Muscle of leg (tissue), 11 donors: ENCODE measurements around the gene SLC24A3. TPM values are rescaled to one million over a fixed set of nuclear protein-coding genes. Genes with fewer than 3 reads are reported as not detected.

ENCODE experiments used
- DNase-seq: peaks from one replicate; pipeline ENCODE4 v3.0.0; 2013
- H3K27ac ChIP-seq: one replicate; pipeline ENCODE4 v1.5.1; 2013; ENCODE audit warnings: mild to moderate bottlenecking, low read length, control low read depth
- H3K27me3 ChIP-seq: one replicate; pipeline ENCODE4 v1.6.1; 2013; ENCODE audit warnings: low read length; ENCODE audit not compliant: control insufficient read depth, insufficient read depth
- H3K36me3 ChIP-seq: one replicate; pipeline ENCODE4 v1.6.1; 2013; ENCODE audit warnings: low read length; ENCODE audit not compliant: control insufficient read depth, insufficient read depth
- H3K4me1 ChIP-seq: one replicate; pipeline ENCODE4 v1.6.1; 2013; ENCODE audit warnings: low read length; ENCODE audit not compliant: control insufficient read depth, insufficient read depth
- H3K4me3 ChIP-seq: one replicate; pipeline ENCODE4 v1.5.1; 2013; ENCODE audit warnings: low read length, control low read depth
- H3K9me3 ChIP-seq: replicated peaks from 2 replicates; pipeline ENCODE4 v1.6.1; 2013; ENCODE audit warnings: low read depth, low read length; ENCODE audit not compliant: control insufficient read depth
- WGBS: methylation state at CpG from one replicate; pipeline ENCODE4 v1.1.5; 2013; ENCODE audit warnings: missing lambda C conversion rate; ENCODE audit not compliant: insufficient coverage; 5-methylcytosine and 5-hydroxymethylcytosine counted together
- polyA plus RNA-seq, 8 donors: library from polyadenylated mRNA; unstranded; fragments of 120-200 nt; gene quantifications; one replicate each; pipeline versions ENCODE4 v1.2.1 to v1.2.3, GENCODE V29; 2013; ENCODE audit warnings: inconsistent platforms in 1 of 8, low replicate concordance in 1 of 8; ENCODE audit not compliant: insufficient read length in 8 of 8, insufficient read depth in 1 of 8
- total RNA-seq: library from RNA; stranded (reverse); fragments of 120-200 nt; gene quantifications from one replicate; pipeline ENCODE4 v1.2.4, GENCODE V29; 2013

Gene SLC24A3
- total and polyA plus RNA-seq, 9 donors, result 5.9 to 21.6 (median 17.0) TPM

DNA sequence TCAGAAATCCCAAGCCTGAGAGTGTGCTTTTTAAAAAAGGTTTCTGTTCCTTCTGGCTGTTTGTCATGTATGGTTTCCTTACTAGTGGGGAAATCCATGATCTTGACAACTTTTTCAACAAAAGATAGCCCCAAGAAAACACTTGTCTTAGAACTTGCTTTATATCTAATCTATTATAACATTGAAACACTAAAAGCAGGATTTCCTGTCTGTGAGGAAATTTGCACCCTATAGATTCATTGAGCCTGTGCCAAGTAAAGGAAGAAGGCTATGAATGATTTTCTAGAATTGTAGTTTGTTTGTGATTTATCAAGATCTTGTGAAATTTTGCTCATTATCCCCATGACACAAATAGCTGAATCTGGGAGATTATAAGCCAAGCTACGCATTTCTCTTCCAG lies 307.0 kb downstream of the SLC24A3 start:
- no peak for DNase-seq
- no peaks in the 10 kb centered on the region for H3K27me3 ChIP-seq
- H3K27ac ChIP-seq, result no peak overlapping the region
- no peak overlapping the region for H3K4me3 ChIP-seq
- no CpG with 5 or more reads among the region's 1 CpG for WGBS
- no peaks in the 10 kb centered on the region for H3K9me3 ChIP-seq
- no peaks in the 10 kb centered on the region for H3K36me3 ChIP-seq
- H3K4me1 ChIP-seq, result peaks cover 12% of the 10 kb centered on the region

DNA sequence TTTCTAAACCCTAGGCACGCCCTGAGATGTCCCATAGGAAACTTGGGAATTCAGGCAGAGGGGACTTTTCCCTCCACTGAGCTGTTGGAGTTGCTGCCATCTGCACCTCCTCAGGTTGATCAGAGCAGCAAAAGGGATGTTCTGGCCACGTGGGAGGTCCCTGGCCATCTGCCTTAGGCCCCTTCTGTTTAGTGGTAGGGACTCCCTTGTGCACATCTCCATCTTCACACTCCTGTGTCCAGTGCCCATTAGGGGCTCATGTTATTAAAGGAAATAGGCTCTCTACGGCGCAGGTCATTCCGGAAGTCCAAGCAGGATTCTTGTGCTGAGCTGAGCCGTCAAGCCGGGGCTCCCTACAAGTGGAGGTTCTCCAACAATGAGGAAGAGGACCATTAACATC lies 307.8 kb downstream of the SLC24A3 start:
- DNase-seq, result no peak
- no peaks in the 10 kb centered on the region for H3K9me3 ChIP-seq
- H3K4me3 ChIP-seq, result no peak overlapping the region
- 100% methylated on average over 1 of the region's 7 CpGs for WGBS
- no peak overlapping the region for H3K27ac ChIP-seq
- peaks cover 12% of the 10 kb centered on the region for H3K4me1 ChIP-seq
- no peaks in the 10 kb centered on the region for H3K36me3 ChIP-seq
- no peaks in the 10 kb centered on the region for H3K27me3 ChIP-seq

DNA sequence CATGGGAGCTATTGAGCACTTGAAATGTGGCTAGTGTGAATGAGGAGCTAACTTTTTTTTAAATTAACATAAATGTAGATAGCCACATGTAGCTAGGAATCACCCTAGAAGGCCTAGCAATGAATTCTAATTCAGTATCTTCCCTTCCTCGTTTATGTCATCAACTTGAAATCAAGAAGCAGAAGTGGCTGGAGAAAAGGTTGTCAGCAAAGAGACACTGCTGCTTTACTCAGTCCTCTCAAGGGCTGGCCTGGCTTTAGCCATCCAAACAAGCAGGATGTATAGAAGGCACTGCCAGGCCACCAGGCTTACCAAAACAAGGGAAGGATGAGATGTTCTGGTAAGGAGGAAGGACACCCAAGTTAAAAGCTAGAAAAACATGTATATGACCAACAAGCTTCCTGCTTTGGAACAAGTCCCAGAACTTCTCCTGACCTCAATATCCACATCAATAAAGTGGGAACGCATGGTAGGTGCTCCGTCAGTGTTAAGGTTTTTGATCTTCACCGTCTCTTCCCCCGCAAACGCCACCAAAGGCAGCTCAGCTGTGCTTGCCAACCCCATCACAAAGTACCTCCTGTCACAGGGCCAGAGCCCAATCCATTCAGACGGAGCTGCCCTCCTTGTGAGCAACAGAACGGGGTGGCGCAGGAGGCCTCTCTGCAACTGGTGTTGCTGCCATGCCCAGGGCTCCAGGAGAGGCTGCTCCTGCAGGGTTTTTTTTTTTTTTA lies 309.8 kb downstream of the SLC24A3 start:
- peaks cover 12% of the 10 kb centered on the region for H3K4me1 ChIP-seq
- H3K36me3 ChIP-seq, result no peaks in the 10 kb centered on the region
- H3K9me3 ChIP-seq, result no peaks in the 10 kb centered on the region
- H3K27ac ChIP-seq, result no peak overlapping the region
- WGBS, result 92% methylated on average over 5 of the region's 9 CpGs
- H3K4me3 ChIP-seq, result no peak overlapping the region
- no peak for DNase-seq
- no peaks in the 10 kb centered on the region for H3K27me3 ChIP-seq

DNA sequence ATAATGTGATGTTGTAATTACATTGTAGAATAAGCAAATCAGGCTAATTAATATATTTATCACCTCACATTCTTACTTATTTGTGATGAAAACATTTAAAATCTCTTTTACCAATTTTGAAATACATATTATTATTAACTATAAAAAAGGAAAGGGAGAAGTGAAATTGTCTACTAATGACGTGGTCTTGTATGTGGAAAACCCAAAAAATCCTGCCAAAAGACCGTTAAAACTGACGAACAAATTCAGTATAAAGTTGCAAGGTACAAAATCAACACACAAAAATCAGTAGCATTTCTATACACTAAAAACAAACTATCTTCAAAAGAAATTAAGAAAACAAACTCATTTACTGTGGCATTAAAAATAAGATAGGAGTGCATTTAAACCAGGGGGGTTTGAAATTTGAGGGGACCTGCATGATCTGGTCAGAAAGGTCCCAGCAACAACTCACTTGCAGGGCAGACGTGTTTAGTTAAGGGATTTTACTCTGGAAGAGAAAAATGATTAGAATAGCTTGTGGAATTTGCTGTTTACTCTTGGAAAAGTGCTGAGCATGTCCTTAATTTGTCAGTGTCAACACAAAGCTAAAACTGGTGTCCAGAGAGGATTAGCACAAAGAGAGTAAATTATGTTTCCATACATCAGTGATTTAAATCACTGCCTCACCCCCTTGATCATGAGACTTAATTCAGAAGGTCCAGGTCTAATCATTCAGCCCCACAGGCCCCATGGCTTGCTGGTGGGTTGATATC lies 310.6 kb downstream of the SLC24A3 start:
- Histone ChIP-seq H3K36me3 (no peaks in the 10 kb centered on the region), H3K27me3 (no peaks in the 10 kb centered on the region)
- whole genome bisulfite sequencing, result 60% methylated on average over 1 of the region's 4 CpGs

DNA sequence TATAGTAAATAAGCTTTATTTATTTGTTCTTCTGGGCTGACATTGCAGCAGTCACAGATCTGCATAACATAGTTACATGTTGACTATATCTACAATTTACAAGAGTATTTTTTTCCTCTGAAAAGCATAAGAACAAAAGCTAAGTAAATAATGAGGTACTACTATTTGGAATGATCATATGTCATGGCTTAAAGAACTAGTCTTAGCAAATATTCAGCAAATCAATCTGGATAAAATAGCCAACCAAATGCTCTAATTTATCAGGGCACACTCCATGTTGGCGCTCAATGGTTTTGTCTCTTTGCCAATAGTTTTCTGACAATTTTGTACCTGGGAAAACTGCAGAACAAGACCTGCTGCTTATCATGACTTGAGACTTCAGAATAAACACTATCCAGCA lies 312.2 kb downstream of the SLC24A3 start:
- no peaks in the 10 kb centered on the region for H3K36me3 ChIP-seq
- no peaks in the 10 kb centered on the region for H3K27me3 ChIP-seq
- 55% methylated on average over 1 of the region's 1 CpG for WGBS
- H3K27ac ChIP-seq, result no peak overlapping the region
- H3K4me3 ChIP-seq, result no peak overlapping the region
- H3K4me1 ChIP-seq, result no peaks in the 10 kb centered on the region
- no peaks in the 10 kb centered on the region for H3K9me3 ChIP-seq
- no peak for DNase-seq

More for the DNA sequence above, 310.6 kb downstream of the SLC24A3 start:
- Histone ChIP-seq H3K4me1 (peaks cover 6% of the 10 kb centered on the region), H3K9me3 (no peaks in the 10 kb centered on the region), H3K27ac (no peak overlapping the region), H3K4me3 (no peak overlapping the region)
- DNase-seq, result no peak

DNA sequence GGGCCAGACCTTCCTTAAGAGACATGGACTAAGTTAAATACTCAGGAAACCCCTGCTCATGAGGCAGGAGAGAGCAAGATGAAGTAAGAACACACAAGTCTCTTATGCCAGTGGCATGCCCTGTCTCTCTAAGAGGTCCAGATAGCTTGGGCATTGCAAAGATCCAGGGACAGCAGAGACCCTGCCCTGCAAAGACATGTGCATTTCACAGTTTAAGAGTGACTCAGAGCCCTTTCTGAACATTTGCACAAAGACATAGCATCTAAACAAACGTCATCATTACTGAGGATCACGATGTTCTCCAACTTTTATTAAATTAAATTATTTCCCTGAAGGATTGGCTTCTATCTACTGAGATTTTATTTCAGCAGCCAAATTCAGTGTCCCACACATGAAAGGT lies 315.1 kb downstream of the SLC24A3 start:
- Histone ChIP-seq H3K9me3 (no peaks in the 10 kb centered on the region), H3K27ac (no peak overlapping the region), H3K27me3 (no peaks in the 10 kb centered on the region), H3K4me3 (no peak overlapping the region), H3K4me1 (no peaks in the 10 kb centered on the region), H3K36me3 (no peaks in the 10 kb centered on the region)
- DNase-seq, result no peak
- no CpG with 5 or more reads among the region's 2 CpGs for WGBS

DNA sequence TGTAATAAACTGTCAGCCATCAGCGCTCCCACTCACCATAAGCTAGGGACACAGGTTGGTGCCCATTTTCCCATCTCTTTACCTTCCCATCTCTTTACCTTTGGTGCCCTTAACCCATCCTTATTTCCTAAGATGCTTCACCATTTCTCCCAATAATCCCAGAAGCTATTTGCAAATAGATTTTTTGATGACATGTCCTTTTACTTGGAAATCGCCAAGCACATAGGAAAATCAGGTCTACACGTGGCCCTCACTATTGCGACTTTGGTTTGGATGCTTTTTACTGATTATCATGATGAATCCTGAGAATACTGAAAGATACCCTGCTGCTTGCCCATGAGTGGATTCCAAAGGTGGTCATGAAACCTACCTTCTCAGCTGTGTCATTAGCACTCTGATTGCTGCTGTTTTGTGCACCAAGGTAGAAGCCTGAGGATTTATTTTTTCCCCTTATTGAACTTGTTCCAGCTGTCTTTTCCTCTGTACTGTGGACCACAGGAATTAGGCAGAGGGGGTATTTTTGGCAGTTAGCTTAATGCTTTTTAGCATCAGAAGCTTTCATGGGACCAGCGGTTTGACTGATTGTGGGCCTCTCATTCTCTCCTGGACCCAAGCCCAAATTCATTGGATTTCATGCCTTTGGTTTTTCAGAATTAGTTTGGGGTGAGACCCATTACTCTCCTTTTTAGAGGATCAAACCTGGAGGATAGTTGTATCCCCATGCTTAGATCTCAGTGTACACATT lies 316.0 kb downstream of the SLC24A3 start:
- Histone ChIP-seq H3K9me3 (no peaks in the 10 kb centered on the region), H3K4me3 (no peak overlapping the region), H3K36me3 (no peaks in the 10 kb centered on the region), H3K27ac (no peak overlapping the region), H3K27me3 (no peaks in the 10 kb centered on the region), H3K4me1 (no peaks in the 10 kb centered on the region)
- 96% methylated on average over 4 of the region's 5 CpGs for WGBS
- DNase-seq, result no peak

DNA sequence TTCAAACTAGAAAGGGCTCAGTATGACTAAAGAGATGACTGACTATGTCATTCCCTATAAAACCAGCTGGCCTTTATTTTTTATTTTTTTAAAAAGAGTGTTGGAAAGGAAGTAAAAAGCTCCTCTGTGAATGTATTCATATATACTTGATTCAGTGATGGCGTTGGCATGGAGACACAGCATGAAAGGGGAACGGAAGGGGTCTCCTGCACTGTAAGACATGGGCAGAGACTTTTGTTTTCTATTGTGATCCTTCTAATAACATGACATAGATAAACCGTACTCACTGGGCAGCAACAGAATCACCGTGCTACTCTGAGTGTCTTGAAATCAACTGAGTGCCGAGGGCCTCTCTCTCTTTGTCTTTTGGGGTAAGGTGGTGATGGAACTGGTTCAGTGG lies 317.6 kb downstream of the SLC24A3 start:
- DNase-seq, result no peak

DNA sequence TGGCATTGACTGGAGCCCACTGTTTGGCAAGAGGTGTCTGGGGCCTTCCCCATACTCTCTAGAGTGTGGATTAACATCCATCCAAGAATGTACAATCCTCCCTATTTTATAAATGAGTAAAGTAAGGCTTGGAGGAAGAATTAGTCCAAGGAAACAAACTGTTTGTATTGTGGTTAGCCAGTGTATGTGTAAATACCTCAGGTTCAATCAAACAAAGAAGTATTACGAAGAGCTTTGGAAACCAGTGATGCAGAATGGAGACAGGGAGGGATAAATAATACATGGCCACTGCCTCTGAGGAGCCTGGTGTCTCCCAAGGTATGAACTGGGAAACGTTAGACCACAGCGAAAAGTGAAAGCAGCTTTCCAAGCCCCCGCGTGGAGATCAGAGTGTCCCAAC lies 319.0 kb downstream of the SLC24A3 start:
- H3K27ac ChIP-seq, result no peak overlapping the region
- no peaks in the 10 kb centered on the region for H3K36me3 ChIP-seq
- no peak for DNase-seq
- H3K27me3 ChIP-seq, result no peaks in the 10 kb centered on the region
- 95% methylated on average over 3 of the region's 5 CpGs for WGBS
- no peaks in the 10 kb centered on the region for H3K4me1 ChIP-seq
- no peak overlapping the region for H3K4me3 ChIP-seq
- H3K9me3 ChIP-seq, result peaks cover 5% of the 10 kb centered on the region

More for the DNA sequence above, 317.6 kb downstream of the SLC24A3 start:
- no peaks in the 10 kb centered on the region for H3K4me1 ChIP-seq
- no peaks in the 10 kb centered on the region for H3K36me3 ChIP-seq
- no peaks in the 10 kb centered on the region for H3K27me3 ChIP-seq
- no peak overlapping the region for H3K27ac ChIP-seq
- peaks cover 1% of the 10 kb centered on the region for H3K9me3 ChIP-seq
- no peak overlapping the region for H3K4me3 ChIP-seq
- WGBS, result 70% methylated on average over 2 of the region's 5 CpGs

DNA sequence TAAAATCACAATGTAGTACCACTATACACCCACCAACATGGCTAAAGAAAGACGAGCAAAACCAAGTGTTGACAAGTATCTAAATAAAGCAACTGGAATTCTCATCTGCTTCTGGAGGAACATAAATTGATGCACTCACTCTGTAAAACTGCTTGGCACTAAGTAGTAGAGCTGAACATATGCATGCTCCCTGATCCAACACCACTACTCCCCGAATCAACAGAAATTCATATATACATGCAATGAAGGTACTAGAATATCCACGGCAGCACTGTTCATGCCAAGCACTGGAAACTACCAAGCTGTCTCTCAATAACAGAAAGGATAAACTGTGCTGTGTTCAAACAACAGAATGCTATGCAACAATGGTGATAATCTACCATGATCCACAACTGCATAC lies 326.1 kb downstream of the SLC24A3 start:
- Histone ChIP-seq H3K4me3 (no peak overlapping the region), H3K4me1 (peaks cover 6% of the 10 kb centered on the region), H3K27me3 (no peaks in the 10 kb centered on the region), H3K36me3 (no peaks in the 10 kb centered on the region), H3K9me3 (peaks cover 5% of the 10 kb centered on the region), H3K27ac (no peak overlapping the region)
- 60% methylated on average over 1 of the region's 3 CpGs for WGBS
- no peak for DNase-seq
